GM10266 (cell line): Measurements from ENCODE around the gene WWTR1.

Experiments used
- DNase-seq: peaks from one replicate; pipeline ENCODE4 v3.0.0; 2012; ENCODE audit errors: extremely low spot score
- TF ChIP-seq, protein P1 (sequence below): IDR thresholded peaks from 2 replicates; pipeline ENCODE4 v1.5.1; 2012; ENCODE audit warnings: mild to moderate bottlenecking, low read depth; ENCODE audit not compliant: control insufficient read depth, insufficient read depth; ENCODE audit errors: missing control alignments

The WWTR1 gene

GRCh38 chr3:149638228-149639092 is 19.4 kb downstream of the WWTR1 start:
- DNase-seq = no peak
- TF ChIP-seq, protein P1, sequence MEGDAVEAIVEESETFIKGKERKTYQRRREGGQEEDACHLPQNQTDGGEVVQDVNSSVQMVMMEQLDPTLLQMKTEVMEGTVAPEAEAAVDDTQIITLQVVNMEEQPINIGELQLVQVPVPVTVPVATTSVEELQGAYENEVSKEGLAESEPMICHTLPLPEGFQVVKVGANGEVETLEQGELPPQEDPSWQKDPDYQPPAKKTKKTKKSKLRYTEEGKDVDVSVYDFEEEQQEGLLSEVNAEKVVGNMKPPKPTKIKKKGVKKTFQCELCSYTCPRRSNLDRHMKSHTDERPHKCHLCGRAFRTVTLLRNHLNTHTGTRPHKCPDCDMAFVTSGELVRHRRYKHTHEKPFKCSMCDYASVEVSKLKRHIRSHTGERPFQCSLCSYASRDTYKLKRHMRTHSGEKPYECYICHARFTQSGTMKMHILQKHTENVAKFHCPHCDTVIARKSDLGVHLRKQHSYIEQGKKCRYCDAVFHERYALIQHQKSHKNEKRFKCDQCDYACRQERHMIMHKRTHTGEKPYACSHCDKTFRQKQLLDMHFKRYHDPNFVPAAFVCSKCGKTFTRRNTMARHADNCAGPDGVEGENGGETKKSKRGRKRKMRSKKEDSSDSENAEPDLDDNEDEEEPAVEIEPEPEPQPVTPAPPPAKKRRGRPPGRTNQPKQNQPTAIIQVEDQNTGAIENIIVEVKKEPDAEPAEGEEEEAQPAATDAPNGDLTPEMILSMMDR = no peak

DNA sequence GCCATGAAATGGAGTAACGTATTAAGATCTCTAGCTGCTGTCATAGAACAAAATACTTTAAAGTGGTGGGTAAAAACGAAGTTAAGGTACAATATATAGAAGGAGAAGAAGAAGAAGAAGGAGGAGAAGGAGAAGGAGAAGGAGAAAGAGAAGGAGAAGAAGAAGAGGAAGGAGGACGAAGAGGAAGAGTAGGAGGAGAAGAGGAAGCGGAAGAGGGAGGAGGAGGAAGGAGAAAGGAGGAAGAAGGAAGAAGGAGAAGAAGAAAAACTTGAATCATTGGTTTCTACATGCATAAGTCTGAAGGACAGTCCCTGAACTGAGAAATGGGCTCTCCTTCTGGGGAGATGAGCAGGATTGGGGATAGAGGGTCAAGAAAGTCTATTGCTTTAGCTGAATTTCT is 22.4 kb downstream of the WWTR1 start:
- no peak for DNase-seq
- TF ChIP-seq, protein P1 = no peak

- TF ChIP-seq, protein P1 = no peak
Observed at GRCh38 chr3:149634573-149634972, 23.3 kb downstream of the WWTR1 start.

GRCh38 chr3:149634072-149634471 is 23.8 kb downstream of the WWTR1 start:
- no peak for DNase-seq
- TF ChIP-seq, protein P1 = no peak

More at GRCh38 chr3:149634573-149634972, 23.3 kb downstream of the WWTR1 start:
- DNase-seq = no peak

DNA sequence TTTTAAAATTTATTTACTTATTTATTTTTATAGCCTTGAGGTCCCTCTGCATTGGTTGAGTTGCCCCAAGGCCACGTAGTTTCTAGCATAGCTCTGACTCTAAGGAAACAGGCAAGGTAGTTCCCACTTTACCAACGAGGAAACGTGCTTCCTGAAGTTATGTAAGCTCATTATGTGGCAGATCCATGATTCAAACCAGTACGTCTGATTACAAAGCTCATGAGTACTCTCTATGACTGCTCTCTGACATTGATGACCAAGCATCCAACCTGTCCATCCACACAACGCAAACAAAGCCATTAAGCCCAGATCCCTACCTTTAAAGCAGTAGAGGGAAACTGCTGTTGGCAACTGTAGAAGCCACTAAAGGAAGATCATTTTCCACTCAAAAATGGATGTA is 25.6 kb downstream of the WWTR1 start:
- TF ChIP-seq, protein P1 = no peak
- no peak for DNase-seq

DNA sequence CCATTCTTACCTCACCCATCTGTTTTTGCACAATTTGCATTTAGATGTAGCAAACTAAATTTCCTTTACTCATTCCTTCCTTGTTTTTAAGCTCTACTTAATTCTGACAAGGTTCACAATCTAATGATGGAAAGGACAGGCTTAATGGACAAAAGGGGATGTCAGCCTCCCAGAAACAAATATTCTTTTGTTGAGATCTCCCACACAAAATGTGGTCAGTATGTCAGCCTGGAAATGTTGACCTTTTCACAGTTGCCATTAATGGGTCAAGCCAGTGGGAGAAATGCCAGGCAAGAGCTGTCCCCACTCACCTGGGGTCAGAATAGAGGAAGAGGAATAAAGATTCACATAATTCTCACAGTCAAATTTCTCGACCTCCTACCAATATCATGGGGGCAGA is 27.0 kb downstream of the WWTR1 start:
- DNase-seq = no peak
- TF ChIP-seq, protein P1 = no peak

DNA sequence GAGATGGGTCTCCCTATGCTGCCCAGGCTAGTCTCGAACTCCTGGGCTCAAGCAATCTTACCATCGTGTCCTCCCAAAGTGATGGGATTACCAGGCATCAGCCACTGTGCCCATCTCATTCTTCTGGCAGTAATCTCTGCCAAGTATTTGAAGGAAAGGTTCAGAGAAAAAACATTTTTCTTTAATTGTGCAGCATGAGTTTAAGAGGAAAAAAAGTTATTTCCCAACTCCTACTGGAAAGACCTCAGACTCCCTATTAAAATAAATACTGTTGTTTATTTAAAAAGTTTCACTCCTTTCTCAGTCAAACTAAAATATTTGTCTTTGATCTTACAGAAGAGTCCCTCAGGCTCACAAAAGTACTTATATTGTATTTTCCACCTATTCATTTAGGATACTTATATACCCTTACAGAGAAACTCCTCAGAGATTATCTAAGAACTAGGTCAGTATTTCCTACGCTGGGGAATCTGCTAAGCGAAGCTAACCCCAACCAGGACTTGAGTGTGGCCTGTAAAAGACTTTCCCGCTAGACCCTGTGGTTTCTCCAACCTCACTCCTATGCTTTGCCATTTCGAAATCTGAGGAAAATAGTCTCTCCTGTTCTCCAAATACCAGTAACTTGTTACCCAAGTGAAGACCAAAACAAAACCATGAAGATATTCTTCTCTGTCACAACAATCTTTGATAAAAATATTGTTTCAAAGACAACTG is 28.7 kb downstream of the WWTR1 start:
- no peak for DNase-seq
- TF ChIP-seq, protein P1 = no peak
